T-helper 22 cell (primary cell): ENCODE results near the gene TRPM3.

Source experiments
- DNase-seq: peaks from one replicate; pipeline ENCODE4 v3.0.0-alpha.2; 2020; ENCODE audit warnings: low read depth

The TRPM3 gene

GRCh38 chr9:70480405-70480980 lies 640.9 kb downstream of the TRPM3 start:
- no peak for DNase-seq

- DNase-seq: no peak
These were observed 641.5 kb downstream of the TRPM3 start for GRCh38 chr9:70479880-70480291.
